Measurements from ENCODE around the gene MVB12A.

DNA sequence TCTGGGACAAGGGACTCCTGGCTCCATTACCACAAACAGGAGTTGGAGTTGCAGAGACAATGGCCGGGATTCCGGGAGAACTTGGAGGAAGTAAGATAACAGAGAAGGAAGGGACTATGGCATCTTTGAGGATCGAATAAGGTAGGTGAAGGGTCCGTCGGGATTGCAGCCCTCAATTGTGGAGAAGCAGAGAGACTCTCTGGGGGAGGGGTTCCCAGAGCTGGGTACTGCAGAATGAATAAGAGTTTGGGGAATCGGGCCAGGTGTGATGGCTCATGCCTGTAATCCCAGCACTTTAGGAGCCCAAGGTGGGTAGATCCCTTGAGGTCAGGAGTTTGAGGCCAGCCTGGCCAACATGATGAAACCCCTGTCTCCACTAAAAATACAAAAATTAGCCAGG is 18.2 kb upstream of the MVB12A start:
- TF ChIP-seq, protein P1, sequence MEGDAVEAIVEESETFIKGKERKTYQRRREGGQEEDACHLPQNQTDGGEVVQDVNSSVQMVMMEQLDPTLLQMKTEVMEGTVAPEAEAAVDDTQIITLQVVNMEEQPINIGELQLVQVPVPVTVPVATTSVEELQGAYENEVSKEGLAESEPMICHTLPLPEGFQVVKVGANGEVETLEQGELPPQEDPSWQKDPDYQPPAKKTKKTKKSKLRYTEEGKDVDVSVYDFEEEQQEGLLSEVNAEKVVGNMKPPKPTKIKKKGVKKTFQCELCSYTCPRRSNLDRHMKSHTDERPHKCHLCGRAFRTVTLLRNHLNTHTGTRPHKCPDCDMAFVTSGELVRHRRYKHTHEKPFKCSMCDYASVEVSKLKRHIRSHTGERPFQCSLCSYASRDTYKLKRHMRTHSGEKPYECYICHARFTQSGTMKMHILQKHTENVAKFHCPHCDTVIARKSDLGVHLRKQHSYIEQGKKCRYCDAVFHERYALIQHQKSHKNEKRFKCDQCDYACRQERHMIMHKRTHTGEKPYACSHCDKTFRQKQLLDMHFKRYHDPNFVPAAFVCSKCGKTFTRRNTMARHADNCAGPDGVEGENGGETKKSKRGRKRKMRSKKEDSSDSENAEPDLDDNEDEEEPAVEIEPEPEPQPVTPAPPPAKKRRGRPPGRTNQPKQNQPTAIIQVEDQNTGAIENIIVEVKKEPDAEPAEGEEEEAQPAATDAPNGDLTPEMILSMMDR (IDR thresholded peaks at IDR 0.05; ENCODE audit: extremely low read depth in 1 of 2, insufficient read depth in 1 of 2, low read depth in 1 of 2, low read length in 2 of 2) = no peak
- TF ChIP-seq GATA2 (IDR thresholded peaks at IDR 0.05; ENCODE audit: insufficient read depth, insufficient read length, low read depth, low read length) (no peak), POLR2AphosphoS5 (IDR thresholded peaks at IDR 0.05; ENCODE audit: insufficient read depth, low read depth, low read length) (no peak), MYC (IDR thresholded peaks at IDR 0.05; ENCODE audit: low read depth, low read length) (no peak), POLR2A (IDR thresholded peaks at IDR 0.05; ENCODE audit: low read depth, low read length) (no peak), EZH2 (IDR thresholded peaks at IDR 0.05; ENCODE audit: borderline replicate concordance, low read depth, low read length, severe bottlenecking) (no peak)
- TF ChIP-seq, protein P2, sequence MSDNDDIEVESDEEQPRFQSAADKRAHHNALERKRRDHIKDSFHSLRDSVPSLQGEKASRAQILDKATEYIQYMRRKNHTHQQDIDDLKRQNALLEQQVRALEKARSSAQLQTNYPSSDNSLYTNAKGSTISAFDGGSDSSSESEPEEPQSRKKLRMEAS (IDR thresholded peaks at IDR 0.05; ENCODE audit: insufficient read depth, insufficient read length) = no peak
